Measurements from ENCODE around the gene ISG20L2. TPM values are rescaled to one million over a fixed set of nuclear protein-coding genes. Genes with fewer than 3 reads are reported as not detected.

Gene ISG20L2
- total and polyA plus RNA-seq, 2 experiments from 2014 or later, result 23.1 to 34.9 TPM

GRCh38 chr1:156709031-156709430, 19.5 kb downstream of the ISG20L2 start:
- peak overlapping the region; percentile 67; the same call in 1 of the 2 replicates for H3K4me3 ChIP-seq
- peak overlapping the region; percentile 92 for H3K4me2 ChIP-seq
- peaks cover 18% of the 10 kb centered on the region for H3K27me3 ChIP-seq (ENCODE audit: insufficient read depth)
- Mint-ChIP-seq H3K27me3 (ENCODE audit: insufficient read depth, low read depth, poor library complexity) (peaks cover 21% of the 10 kb centered on the region), H3K9me3 (no peaks in the 10 kb centered on the region), H3K36me3 (ENCODE audit: low read depth) (no peaks in the 10 kb centered on the region), H3K4me1 (peaks cover 61% of the 10 kb centered on the region), H3K4me3 (peak overlapping the region; percentile 83; the same call in 1 of the 3 replicates), H3K27ac (peak overlapping the region; percentile 77; the same call in 1 of the 2 replicates)
- H3K27ac ChIP-seq (ENCODE audit: low read depth), result peak overlapping the region; percentile 53; the same call in 1 of the 2 replicates
- no peaks in the 10 kb centered on the region for H3K9me2 ChIP-seq (ENCODE audit: insufficient read depth)
- ATAC-seq (no peak), DNase-seq (ENCODE audit: low spot score) (no peak)
- peaks cover 68% of the 10 kb centered on the region for H3K4me1 ChIP-seq (ENCODE audit: insufficient read depth)
- H3K36me3 ChIP-seq (ENCODE audit: insufficient read depth), result no peaks in the 10 kb centered on the region
- TF ChIP-seq ZNF462 (CRISPR knock-in tag; IDR thresholded peaks at IDR 0.05) (no peak), NANOG (IDR thresholded peaks at IDR 0.05; ENCODE audit: borderline replicate concordance) (no peak), CTCF (conservative IDR thresholded peaks at IDR 0.05; ENCODE audit: low read depth in 2 of 2) (no peak), ETS1 (IDR thresholded peaks at IDR 0.05) (no peak), STAT1 (IDR thresholded peaks at IDR 0.05; ENCODE audit: unreplicated experiment) (no peak), REST (IDR thresholded peaks at IDR 0.05; ENCODE audit: unreplicated experiment) (no peak), JUNB (IDR thresholded peaks at IDR 0.05; ENCODE audit: unreplicated experiment) (no peak), EZH2phosphoT487 (IDR thresholded peaks at IDR 0.05; ENCODE audit: unreplicated experiment) (no peak), ZNF331 (CRISPR knock-in tag; IDR thresholded peaks at IDR 0.05; ENCODE audit: low read depth) (no peak), CREB1 (CRISPR knock-in tag; IDR thresholded peaks at IDR 0.05; ENCODE audit: low read depth) (no peak), EZH2 (IDR thresholded peaks at IDR 0.05; ENCODE audit: low read depth, unreplicated experiment) (no peak), POLR2AphosphoS5 (IDR thresholded peaks at IDR 0.05; ENCODE audit: low read depth) (no peak), ZNF114 (CRISPR knock-in tag; IDR thresholded peaks at IDR 0.05) (no peak)
- H2AFZ ChIP-seq, result no peak overlapping the region
- H4K20me1 ChIP-seq (replicated peaks; ENCODE audit: insufficient read depth), result no peaks in the 10 kb centered on the region; the same call in 1 of the 2 replicates
- H3F3A ChIP-seq (replicated peaks; ENCODE audit: low read depth), result peaks cover 29% of the 10 kb centered on the region
- H3K79me2 ChIP-seq (replicated peaks; ENCODE audit: insufficient read depth), result peaks cover 7% of the 10 kb centered on the region

Data from GM23338 (cell line).